Left hindlimb (tissue), 1 donor: ENCODE results near the gene GGT1.
A peak's percentile ranks its signal among the peaks of the same experiment; 100 is the strongest.
"Not testable (repeated sequence)": the region's sequence is repeated elsewhere in the genome, so short reads cannot be mapped to it uniquely, and the experiment has no call there.

ENCODE experiments used
- DNase-seq: peaks from one replicate; pipeline ENCODE4 v3.0.0-alpha.2; 2018

Gene GGT1

GRCh38 chr22:24584166-24584790 is 18.7 kb upstream of the GGT1 start:
- no peak for DNase-seq

GRCh38 chr22:24584871-24585411 is 18.1 kb upstream of the GGT1 start:
- DNase-seq: no peak

GRCh38 chr22:24585461-24585860 is 17.5 kb upstream of the GGT1 start:
- DNase-seq: no peak

GRCh38 chr22:24585927-24586546 is 17.0 kb upstream of the GGT1 start:
- DNase-seq: no peak

GRCh38 chr22:24587251-24587650 is 15.7 kb upstream of the GGT1 start:
- DNase-seq: no peak

- DNase-seq: no peak
Observed at GRCh38 chr22:24587948-24588347, 15.0 kb upstream of the GGT1 start.

GRCh38 chr22:24588381-24588756 is 14.6 kb upstream of the GGT1 start:
- no peak for DNase-seq

- DNase-seq: no peak
Observed at GRCh38 chr22:24588757-24589481, 14.1 kb upstream of the GGT1 start.

- no peak for DNase-seq
Observed at GRCh38 chr22:24589518-24590030, 13.4 kb upstream of the GGT1 start.

GRCh38 chr22:24590596-24591173 is 12.3 kb upstream of the GGT1 start:
- no peak for DNase-seq

- DNase-seq: no peak
Observed at GRCh38 chr22:24591286-24591830, 11.6 kb upstream of the GGT1 start.

- peak; percentile 61 for DNase-seq
Observed at GRCh38 chr22:24592058-24592850, 10.7 kb upstream of the GGT1 start.

GRCh38 chr22:24592851-24593558 is 10.0 kb upstream of the GGT1 start, which contains the start of gene LRRC75B:
Gene LRRC75B, minus strand, starts transcription at chr22:24593073. Its CDS starts 34 bp downstream, at chr22:24593039.
- DNase-seq: peak; percentile 92

- DNase-seq: not testable (repeated sequence)
Observed at GRCh38 chr22:24593559-24593835, 9.5 kb upstream of the GGT1 start.

- DNase-seq: no peak
Observed at GRCh38 chr22:24593836-24594568, 9.0 kb upstream of the GGT1 start.

- no peak for DNase-seq
Observed at GRCh38 chr22:24594569-24595120, 8.3 kb upstream of the GGT1 start.

GRCh38 chr22:24595228-24595627 is 7.8 kb upstream of the GGT1 start:
- no peak for DNase-seq

GRCh38 chr22:24595863-24596262 is 7.1 kb upstream of the GGT1 start:
- DNase-seq: no peak

GRCh38 chr22:24597076-24597475 is 5.9 kb upstream of the GGT1 start:
- DNase-seq: not testable (repeated sequence)

- no peak for DNase-seq
Observed at GRCh38 chr22:24599514-24599913, 3.5 kb upstream of the GGT1 start.
